Umbilical cord (tissue), 2 donors: Measurements from ENCODE around the gene MAS1L. TPM values are rescaled to one million over a fixed set of nuclear protein-coding genes. Genes with fewer than 3 reads are reported as not detected.

Source experiments
- DNase-seq: peaks from one replicate; pipeline ENCODE4 v3.0.0-alpha.2; 2015; ENCODE audit warnings: low spot score
- total RNA-seq: library from RNA; depleted of rRNA; stranded (reverse); fragments of >200 nt; gene quantifications from one replicate; pipeline ENCODE4 v1.2.3, GENCODE V29; 2014; ENCODE audit warnings: low replicate concordance; ENCODE audit not compliant: insufficient read depth

MAS1L gene, protein sequence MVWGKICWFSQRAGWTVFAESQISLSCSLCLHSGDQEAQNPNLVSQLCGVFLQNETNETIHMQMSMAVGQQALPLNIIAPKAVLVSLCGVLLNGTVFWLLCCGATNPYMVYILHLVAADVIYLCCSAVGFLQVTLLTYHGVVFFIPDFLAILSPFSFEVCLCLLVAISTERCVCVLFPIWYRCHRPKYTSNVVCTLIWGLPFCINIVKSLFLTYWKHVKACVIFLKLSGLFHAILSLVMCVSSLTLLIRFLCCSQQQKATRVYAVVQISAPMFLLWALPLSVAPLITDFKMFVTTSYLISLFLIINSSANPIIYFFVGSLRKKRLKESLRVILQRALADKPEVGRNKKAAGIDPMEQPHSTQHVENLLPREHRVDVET
- total RNA-seq = 1.4 TPM

DNA sequence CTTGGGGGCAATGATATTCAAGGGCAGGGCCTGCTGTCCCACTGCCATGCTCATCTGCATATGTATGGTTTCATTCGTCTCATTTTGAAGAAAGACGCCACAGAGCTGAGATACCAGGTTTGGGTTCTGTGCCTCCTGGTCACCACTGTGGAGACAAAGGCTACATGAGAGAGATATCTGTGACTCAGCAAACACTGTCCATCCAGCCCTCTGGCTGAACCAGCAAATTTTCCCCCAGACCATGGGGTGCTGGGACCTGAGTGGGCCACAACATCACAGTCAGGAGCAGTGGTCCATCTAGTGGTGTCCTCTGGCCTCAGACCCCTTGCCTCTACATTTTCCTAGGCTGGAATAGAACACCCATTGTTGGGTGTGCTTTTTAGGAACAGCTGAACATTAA, at the start of gene MAS1L:
TSS of gene MAS1L (minus strand) at position 297 of the 400 bp plus-strand sequence. CDS start at position 243, 54 bp downstream.
- no peak for DNase-seq

DNA sequence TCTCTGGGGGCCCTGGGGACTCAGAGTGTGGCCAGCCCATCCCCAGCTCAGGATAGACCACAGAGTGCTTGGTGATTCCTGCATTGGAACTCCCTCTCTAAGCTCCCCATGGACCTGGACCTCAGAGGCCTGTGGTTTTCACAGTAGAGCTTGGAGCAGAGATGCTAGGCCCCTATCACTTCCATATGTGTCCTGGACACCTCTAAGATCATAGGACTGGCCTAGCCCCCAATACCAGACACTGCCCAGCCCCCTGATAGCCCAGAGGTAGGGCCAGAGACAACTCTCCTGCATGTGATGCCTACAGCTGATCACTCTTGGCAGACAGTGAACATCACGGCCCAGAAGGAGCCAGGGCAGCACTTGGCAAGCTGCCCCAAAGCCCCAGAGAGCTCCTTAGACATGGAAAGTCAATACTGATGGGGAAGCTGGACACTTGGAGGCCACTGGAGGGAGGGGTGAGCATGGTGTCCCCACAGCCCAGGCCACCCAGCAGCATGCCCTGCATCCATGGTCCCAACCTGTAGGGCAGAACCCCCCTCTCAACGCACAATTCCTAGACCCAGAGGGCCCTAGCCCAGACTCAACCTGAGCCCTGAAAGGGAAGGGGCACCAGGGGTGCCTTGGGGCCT, 44.7 kb upstream of the MAS1L start:
- DNase-seq = no peak

DNA sequence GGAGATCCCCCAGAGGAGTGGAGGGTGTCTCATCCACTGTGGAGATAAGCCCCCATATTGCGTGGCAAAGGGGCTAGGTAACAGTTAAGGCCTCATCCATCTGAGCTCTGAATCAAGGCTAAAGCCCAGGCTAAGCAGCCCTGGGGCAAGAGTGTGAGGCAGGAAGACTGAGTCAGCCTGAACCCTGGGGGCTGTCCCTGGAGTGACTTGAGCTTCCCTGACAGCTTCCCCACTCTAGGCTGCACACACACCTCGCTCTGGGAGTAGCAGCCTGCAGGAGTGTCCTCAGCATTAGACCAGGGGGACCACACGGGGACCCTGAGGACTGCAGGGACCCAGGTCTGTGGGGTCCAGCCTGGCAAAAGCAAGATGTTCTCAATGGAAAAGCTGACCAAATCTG, 43.9 kb upstream of the MAS1L start:
- no peak for DNase-seq

DNA sequence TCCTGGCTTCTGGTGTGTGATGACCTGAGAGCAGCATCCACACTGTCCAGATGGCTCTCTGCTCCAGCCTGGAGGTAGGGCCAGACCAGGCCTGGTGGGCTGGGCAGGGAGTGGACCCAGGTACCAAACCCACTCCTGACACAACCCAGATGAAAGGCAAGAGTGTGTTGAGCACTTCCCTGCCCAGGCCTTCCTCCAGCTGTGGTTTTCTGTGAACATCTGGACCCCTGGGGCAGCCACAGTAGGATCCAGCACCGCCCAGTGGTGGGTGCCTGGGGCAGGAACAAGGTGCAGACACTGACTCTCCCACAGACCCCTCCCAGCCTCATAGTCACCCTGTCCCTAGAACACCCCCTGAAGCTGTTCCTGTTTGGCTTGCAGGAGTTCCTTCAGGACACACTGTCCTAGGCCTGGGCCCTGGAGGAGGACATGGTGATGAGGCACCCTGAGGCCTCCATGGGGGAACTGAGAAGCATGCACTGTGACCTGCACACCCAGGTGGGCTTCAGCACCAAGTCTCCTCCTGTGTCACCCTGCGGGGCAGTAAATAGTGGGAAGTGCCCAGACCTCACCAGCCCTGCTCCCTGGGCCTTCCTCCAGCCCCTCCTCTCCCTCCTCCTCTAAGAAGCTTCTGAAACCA, 43.0 kb upstream of the MAS1L start:
- DNase-seq = no peak

DNA sequence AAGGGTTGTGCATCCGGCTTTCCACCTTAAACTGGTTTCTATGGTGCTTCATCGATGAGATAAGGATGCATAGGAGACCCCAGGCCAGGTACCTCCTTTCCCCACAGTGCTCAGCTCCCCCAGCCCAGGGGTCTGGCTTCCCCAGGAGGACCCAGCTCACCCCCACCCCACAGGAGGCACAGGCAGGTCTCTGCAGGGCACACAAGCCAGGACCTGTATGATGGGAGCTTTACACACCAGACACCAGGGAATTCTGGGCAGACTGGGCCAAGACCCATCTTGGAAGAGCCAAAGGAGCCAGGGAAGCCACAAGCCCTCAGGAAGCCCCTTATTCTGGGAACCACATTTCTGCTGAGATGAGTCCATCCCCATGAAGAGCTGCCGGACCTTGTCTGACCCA, 42.2 kb upstream of the MAS1L start:
- DNase-seq = no peak

DNA sequence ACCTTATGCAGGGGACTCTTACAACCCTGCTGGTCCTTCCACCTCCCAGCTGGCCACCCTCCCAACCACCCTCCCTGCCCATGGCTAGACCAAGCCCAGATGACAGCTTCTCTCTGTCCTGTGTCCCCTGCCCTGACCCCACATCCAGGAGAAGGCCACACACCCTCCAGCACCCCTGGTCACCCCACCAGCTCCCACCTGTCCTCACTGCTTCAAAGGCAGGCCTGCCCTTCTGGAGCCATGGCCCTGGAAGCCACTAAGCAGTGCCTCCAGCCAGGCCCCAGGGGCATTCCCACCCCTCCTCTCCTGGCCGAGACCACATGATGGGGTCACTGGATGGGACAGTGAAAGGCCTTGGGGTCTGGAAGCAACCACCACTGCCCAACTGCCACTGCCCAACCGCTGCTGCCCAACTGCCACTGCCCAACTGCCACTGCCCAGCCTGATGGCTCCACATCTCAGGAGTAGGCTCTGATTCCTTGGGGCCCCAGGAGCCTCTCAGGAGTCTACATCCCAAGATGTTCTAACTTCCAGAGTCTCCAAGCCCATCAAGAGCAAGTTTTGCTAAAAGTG, 41.3 kb upstream of the MAS1L start:
- DNase-seq = no peak

DNA sequence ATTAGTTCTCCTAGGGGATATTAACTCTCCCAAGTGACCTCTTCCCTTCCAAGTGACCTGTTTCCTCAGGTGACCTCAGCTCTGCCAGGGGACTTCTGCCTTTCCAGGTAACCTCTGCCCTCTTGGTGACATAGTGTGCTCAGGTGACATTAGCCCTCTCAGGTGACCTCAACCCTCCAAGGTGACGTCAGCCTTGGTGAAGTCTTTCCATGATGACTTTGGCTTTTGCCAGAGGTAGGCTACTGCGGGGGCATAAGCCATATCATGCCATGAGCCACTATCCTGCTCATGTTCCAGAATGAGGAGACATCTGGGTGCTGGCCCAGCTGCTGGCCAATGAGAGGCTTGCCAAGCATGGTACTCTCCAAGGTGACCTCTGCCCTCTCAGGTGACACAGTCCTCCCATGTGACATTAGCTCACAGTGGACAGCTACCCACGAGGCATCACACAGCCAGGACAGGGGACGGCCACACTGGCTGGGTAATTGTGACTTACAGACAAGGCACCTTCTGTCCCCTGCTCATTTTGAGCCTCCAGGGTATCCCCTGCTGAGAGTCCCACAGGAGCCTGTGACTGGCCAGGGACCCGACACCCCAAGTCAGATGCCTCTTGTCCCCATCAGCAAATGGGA, 40.7 kb upstream of the MAS1L start:
- no peak for DNase-seq

DNA sequence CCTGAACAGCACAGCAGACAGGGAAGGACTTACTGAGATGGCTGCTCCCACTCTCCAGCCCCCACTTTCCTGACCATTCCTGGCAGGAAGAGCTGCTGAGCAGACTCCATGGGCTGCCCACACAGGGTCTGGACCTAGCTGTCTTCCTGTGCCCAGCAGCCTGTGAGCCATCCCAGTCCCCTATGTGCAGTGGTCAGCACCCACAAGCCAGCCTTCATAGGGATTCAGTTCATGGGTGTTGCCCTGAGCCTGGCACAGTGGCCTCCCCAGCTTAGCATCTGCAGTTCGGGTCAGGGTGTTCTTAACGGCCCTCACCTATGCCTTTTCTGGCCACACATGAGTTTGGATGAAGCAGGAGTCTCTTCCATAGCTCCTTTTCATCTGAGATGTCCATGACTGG, 39.8 kb upstream of the MAS1L start:
- DNase-seq = no peak

DNA sequence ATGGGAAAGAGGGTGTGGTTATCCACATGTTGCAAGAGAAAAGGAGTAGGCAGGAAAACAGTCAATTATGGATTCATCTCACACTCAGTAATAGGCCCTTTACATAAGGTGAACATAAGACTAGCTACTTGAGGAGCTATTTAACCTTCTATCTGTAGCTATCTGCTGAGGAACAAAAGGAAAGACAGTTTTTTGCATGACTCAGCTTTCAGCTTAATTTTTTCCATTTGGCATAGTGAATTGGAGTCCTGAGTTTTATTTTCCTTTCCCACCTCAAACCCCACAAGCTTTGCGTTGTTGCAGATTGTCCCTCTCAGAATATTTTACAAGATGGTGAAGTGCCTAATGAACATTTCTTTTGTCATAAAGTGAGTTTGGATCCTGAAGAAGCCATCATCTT, 39.4 kb upstream of the MAS1L start:
- DNase-seq = no peak

DNA sequence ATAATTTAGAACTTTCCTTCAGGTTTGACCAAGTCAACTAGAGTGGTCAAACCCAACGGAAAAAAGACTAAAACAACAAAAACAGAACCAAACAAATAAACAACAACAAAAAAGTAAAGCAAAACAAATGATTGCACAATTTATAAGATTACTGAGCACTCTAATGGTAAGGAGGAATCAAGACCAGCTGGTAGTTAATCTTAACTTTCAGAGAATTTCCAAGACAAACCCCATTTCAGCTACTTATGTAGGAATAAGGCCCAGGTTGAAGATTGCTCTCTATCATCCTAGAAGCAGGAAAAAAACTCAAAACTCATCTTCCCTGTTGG, 37.5 kb upstream of the MAS1L start:
- DNase-seq = no peak

DNA sequence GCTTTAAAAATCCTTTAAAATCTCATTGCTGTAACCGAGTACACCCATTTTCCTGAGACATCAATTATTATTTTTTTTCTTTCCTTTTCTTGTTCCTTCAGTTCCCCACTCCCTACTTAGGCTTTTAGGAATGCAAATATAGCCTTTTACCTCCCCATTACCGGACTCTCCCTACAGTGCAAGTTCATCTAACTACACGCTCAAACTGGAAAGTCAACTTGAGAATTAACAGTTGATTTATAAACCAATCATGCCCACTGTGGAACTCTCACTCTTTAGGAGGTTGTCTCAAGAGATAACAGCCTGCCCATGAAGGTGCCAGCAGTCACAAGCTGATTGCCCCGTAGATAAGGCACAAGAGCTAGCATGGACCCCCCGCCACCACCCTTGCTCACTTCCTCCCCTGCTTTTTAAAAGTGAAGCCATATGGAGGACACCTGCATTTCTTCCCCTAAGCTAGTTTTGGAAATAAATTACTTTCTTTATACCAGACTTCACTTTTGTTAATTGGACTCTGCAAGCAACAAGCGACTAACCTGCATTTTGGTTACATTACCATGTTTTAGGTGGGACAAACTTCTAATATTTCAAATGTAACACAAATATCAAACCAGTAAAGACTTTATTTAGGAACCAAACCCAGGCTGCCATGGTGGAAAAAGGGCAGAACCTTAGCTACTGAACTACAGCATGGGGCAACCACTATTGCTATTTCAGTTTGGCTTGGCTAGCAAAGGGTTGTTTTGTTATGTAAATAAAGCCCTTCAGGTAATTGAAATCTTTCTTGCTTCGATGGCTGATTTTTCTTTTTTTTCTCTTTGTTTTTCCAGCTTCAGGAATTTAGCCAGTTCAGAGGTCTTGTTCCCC, 36.9 kb upstream of the MAS1L start:
- DNase-seq = no peak

DNA sequence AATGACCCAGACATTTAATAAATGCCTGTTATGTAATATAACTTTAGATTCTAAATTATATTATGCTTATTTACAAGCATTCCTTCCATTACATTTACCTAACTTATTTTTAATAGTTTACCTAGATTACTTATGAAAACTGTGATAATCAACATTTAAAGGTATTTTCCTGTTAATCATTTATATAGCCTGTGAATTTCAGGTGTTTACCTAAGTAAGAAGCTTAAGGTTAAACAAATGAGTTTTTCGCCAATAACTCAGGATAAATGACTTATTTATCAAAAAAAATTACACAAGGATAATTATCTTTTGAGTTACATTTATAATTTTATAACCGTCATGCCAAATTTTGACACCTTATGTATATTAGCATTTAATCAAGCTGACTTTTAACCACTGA, 36.3 kb upstream of the MAS1L start:
- DNase-seq = no peak

DNA sequence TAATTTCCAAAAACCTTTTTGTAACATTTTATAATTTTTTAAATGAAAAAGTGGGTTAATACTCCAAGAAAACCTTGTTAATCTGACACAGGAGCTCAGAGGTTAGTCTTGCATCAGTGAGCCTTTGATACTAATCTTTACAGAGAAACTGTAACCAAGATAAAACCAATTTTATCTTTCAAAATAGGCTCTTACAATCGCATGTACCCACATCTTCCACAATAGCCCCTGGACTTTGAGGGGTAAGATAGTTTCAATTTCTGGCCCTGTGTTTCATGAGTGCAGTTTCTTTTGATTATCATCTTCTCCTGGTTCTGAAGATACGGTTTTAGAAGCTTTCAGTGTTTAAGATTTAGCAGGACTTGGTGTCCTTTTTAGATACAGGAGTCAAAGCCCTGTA, 34.5 kb upstream of the MAS1L start:
- no peak for DNase-seq

DNA sequence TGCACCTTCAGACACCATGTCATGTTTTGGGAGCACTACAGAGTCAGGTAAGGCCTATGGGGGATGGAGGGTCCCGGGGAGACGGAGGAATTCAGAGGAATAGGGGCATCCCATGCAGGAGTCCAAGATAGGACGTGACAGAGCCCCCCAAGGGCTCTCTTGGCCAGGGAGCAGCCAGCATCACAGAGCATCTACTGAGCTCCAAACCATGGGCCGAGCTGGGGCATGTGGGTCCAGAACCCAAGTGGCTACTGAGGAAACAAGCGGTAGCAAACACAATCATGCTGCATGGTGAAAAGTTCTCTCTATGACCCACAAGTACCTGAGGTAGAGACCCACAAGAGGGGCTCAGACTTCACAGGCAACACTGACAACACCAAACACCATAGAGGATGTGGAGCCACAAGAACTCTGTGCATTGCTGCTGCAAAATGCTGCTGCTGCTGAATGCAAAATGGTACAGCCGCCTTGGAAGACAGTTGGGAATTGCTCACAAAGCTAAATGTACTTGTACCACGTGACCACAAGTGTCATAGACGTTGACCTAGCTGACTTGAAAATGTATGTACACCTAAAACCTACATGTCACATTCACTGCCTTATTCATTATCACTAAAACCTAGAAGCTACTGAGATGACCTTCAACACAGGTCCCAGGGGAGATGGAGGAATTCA, 33.4 kb upstream of the MAS1L start:
- DNase-seq = no peak

DNA sequence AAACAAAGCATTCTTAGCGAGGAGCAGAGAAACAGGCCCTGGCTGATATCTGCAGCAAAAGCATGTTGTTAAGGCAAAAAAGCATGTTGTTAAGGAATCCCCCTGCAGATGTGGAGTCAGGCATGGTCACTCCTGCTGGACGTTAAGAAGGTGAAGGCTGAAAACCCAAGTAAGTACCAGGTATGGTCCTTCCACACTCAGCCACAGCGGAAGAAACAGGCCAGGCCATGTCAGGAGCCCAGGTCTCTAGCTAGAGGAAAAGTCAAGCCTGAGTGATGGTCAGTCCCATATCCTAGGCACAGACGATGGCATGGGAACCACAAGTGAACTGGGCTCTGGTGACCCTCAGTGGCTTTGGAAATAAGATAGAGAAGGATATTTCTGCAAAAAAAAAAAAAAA, 32.5 kb upstream of the MAS1L start:
- no peak for DNase-seq

DNA sequence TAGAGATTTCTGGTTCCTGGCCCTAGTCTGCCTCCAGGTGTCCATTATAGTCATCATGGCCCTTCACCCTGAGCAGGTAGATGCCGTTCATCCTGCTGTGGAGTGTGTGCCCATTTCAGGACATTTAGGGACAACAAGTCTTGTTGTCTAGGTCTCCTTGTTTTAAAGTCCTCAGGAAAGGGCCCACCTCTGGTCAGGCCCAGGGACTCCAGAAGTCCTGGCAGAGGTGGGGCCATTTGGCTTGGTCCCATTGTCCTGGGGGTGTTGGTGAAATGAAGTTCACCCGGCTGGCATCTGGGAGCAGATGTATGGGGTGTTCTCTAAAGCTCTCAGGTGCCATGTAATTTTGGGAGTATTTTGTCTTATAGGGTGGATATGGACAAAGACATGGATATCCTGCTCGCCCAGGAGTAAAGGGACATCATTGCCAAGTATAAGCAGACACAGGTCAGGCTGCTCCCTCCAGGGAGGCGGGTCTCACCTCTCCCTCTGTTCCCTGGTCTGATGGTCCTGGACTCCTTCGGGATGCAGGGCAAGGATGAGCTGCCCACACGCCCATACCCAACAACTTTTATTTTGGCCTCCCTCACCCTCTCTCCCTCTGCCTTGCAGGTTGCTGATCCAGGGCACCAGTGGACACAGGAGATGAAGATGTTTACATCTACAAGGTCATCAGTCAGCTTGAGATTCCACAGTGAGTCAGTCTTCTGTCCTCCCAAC, 31.7 kb upstream of the MAS1L start:
- no peak for DNase-seq

DNA sequence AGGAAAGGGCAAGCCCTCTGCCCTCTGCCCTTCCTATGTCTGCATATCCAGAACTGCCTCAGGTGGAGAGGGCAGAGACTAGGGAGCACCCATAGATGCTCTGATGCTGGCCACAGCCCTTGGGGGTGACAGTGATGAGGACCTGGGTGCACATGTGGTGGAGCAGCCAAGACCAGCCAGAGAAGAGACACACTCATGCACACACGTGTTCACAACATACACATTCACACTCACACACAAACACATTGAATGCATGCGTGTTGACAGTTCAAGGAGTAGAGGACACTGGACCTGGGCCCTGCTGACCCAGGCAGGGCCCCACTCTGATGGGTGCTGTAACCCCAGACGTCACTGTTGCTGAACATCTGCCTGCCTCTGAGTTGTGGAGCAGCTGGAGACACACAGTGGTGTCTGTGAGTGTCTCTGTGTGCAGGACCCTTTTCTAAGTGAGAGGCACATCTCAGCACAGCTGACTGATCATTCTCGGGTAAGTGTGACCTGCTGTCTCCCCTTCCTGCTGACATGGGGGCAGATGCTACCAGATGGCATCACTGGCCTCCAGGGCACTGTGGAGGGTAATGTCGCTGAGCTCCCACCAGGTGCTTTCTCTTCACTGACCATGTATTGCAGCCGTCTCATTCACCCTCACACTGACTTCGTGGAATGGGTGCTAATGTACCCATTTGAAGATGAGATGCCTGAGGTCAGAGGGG, 30.1 kb upstream of the MAS1L start:
- no peak for DNase-seq

DNA sequence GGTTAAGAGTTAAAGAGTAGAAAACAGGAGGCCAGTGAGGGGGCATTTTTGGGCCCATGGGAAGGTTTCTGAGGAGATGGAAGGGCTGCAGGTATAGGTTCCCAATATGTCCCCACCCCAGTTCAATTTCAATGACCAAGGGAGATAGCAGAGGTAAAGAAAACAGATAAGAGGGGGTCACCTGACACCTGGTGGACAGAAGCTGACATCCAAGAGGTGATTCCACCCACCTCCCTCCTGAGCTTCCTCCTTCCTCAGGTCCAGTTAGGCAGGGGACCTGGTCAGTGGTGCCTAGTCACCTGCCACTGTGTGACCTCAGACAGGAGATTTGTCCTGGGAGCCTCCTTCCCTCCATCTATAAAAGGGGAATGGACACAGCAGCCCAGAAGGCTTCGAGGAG, 29.5 kb upstream of the MAS1L start:
- no peak for DNase-seq

DNA sequence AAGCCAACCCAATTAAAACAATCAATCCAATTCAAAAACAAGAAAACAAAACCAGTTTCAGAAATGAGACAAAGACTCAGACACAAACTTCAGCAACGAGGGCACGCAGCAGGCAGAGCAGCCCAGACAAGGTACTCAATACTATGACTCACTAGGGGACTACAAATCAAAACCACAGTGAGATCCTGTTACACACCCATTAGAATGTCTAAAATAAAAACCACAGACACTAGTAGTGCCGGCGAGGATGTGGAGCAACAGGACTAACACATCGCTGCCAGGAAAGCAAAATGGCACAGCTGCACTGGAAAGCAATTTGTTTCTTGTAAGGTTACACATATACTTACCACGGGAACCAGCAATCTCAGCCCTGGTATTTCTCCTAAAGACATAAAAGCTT, 28.4 kb upstream of the MAS1L start:
- no peak for DNase-seq
